IMR-90 (cell line): ENCODE data around the gene MS4A10.

Experiments used
- CEBPB ChIP-seq: IDR thresholded peaks from 2 replicates; pipeline ENCODE4 v1.6.1; 2012; ENCODE audit warnings: low read depth, low read length, improper control_type of control experiment
- MAFK ChIP-seq: IDR thresholded peaks from 2 replicates; pipeline ENCODE4 v1.6.1; 2012; ENCODE audit warnings: low read depth, low read length, improper control_type of control experiment
- MAZ ChIP-seq: IDR thresholded peaks from 2 replicates; pipeline ENCODE4 v1.6.1; 2012; ENCODE audit warnings: low read depth, mild to moderate bottlenecking, low read length, improper control_type of control experiment, moderate library complexity, borderline replicate concordance
- POLR2A ChIP-seq: IDR thresholded peaks from 2 replicates; pipeline ENCODE4 v1.6.1; 2012; ENCODE audit warnings: mild to moderate bottlenecking, low read depth, low read length
- RFX5 ChIP-seq: IDR thresholded peaks from 2 replicates; pipeline ENCODE4 v1.8.0; 2012; ENCODE audit warnings: low read depth, mild to moderate bottlenecking, low read length, moderate library complexity
- USF2 ChIP-seq: fragments of 150-350 bp; IDR thresholded peaks from 2 replicates; pipeline ENCODE4 v1.6.1; 2017; ENCODE audit warnings: mild to moderate bottlenecking, antibody characterized with exemption, low read length, low read depth
- TF ChIP-seq, protein P1 (sequence below): conservative IDR thresholded peaks from 2 replicates; pipeline ENCODE4 v1.5.1; 2012; ENCODE audit warnings: mild to moderate bottlenecking, low read depth, low read length, improper control_type of control experiment

DNA sequence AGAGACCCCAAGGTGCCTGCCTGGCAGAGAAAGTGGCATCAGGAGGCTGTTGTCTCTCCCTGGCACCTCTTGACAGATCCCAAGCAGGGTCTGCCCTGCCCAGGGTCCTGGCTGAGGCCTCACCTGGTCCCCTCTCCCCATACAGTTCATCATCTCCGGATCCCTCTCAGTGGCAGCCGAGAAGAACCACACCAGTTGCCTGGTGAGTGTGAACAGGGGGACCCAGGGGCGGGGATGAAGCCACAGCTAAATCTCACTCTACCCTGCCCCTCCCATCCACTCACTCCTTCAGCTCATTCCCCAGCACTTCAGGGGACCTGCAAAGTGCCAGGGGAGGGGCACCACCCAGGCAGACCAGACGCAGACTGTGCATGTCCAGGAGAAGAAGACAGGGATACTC lies 14.0 kb upstream of the MS4A10 start:
- TF ChIP-seq, protein P1, sequence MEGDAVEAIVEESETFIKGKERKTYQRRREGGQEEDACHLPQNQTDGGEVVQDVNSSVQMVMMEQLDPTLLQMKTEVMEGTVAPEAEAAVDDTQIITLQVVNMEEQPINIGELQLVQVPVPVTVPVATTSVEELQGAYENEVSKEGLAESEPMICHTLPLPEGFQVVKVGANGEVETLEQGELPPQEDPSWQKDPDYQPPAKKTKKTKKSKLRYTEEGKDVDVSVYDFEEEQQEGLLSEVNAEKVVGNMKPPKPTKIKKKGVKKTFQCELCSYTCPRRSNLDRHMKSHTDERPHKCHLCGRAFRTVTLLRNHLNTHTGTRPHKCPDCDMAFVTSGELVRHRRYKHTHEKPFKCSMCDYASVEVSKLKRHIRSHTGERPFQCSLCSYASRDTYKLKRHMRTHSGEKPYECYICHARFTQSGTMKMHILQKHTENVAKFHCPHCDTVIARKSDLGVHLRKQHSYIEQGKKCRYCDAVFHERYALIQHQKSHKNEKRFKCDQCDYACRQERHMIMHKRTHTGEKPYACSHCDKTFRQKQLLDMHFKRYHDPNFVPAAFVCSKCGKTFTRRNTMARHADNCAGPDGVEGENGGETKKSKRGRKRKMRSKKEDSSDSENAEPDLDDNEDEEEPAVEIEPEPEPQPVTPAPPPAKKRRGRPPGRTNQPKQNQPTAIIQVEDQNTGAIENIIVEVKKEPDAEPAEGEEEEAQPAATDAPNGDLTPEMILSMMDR = no peak
- no peak for TF ChIP-seq POLR2A
- TF ChIP-seq USF2 = no peak
- TF ChIP-seq MAFK = no peak
- TF ChIP-seq MAZ = no peak
- TF ChIP-seq RFX5 = no peak
- no peak for TF ChIP-seq CEBPB
